Stimulated activated CD4-positive, alpha-beta T cell treated with anti-CD3 and anti-CD28 coated beads, Interleukin-1b, Interleukin-23, amount 100 ng/mL, for 4 hours (primary cell): ENCODE data around the gene MIA.
"Not testable (repeated sequence)": the region's sequence is repeated elsewhere in the genome, so short reads cannot be mapped to it uniquely, and the experiment has no call there.

ENCODE experiments used
- DNase-seq, 2 donors: peaks; one replicate each; pipeline ENCODE4 v3.0.0-alpha.2; 2020; ENCODE audit warnings: low read depth in 2 of 2

MIA gene

GRCh38 chr19:40803857-40804782 lies 28.8 kb downstream of the MIA start:
- no peak for DNase-seq

DNA sequence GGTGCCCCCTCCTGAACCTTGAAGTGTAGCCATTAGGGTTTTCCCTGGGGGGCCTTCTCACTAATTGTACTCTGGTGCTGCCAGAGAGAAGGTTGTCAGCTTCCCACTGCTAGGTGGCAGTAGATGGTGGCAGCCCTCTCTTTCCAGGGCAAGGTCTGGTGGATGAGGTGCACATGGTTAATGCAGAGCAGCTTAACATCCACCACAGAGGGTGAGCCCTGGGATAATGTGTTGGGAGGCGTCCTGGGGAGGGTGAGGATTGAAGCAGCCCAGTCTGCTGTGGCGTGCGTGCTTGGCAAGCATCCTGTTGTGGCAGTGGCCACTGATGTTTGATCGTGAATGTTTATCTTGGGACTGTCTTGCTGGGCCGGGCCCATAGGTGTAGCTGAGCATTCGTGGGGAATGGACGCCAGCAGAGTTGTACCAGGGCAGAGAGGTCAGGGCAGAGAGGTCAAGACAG lies 29.5 kb downstream of the MIA start:
- DNase-seq: no peak

DNA sequence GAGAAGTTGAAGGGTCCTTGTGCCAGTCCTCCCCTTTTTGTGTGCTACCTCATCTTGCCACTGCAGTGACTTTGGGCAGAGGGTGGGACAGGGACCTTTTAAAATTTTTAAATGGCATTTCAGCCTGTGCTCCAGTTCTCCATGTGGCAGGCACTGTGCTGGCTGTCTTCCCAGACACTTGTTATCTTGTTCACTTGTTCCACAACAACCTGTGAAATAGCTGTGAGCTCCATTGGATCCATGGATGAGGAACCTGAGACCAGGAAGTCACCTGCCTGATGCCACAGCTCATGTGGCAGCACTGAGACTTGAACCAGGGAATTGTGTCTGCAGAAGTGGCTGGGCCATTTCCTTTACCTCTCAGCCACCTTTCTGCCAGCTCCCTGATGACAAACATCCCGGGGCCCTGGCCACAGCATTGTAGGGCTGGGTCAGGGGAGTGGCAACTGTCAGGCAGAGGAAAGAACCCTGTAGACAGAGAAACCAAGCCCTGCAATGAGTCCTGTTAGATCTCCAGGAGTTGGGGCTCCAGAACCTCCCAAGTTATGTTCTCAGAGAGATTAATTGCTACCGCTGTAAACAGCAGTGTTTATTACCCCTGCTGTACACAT lies 30.0 kb downstream of the MIA start:
- DNase-seq: no peak

DNA sequence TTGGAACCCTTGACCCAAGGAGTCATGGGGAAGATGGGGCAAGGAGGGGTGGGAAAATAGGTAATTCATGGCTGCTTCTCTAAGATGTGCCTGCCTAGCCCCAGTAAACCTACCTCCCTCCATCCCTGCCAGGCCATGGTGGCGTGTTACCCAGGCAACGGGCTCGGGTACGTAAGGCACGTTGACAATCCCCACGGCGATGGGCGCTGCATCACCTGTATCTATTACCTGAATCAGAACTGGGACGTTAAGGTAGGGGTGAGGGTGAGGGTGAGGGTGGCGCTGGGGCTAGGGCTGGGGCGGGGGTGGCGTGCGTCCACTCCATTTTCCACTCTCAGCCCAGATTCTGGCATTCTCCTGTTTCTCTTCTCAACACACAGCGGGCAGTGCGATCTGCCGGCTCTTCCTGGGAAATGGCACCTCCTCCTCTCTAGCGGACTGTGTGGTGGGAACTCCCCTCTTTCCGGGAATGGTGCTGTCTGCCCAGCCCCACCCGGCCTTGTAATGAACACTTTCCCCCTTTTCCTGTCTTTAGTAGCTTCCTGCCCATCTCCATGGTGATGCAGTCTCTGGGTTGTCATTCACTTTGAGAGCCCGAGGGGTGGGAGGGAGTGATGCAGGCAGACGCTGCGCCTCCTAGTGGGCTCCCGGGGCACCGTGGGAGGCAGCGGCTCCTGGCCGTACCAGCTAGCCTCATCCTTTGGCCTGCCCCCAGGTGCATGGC lies 31.3 kb downstream of the MIA start:
- DNase-seq: peak; percentile 68 to 69

- DNase-seq: no peak
Observed at GRCh38 chr19:40807147-40808020, 32.1 kb downstream of the MIA start.

GRCh38 chr19:40808021-40808325 lies 32.7 kb downstream of the MIA start:
- no peak for DNase-seq

DNA sequence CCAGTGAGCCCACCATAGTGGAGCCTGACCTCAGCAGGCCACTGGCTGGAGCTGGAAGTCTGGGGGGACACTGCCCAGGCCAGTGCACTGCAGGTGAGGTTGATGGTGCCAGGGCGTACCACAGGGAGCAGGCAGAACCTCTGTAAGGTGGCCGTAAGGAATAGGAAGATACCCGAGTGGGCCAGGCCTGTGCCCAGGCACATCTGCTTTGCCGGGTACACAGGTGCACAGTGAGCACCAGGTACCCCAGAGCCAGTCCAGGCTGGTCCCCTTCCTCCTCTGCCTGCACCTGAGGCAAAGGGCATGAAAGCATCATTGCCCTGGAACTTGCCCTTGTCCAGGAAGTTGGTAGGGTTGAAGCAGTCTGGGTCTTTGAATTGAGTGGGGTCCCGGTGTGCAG lies 33.2 kb downstream of the MIA start:
- no peak for DNase-seq

DNA sequence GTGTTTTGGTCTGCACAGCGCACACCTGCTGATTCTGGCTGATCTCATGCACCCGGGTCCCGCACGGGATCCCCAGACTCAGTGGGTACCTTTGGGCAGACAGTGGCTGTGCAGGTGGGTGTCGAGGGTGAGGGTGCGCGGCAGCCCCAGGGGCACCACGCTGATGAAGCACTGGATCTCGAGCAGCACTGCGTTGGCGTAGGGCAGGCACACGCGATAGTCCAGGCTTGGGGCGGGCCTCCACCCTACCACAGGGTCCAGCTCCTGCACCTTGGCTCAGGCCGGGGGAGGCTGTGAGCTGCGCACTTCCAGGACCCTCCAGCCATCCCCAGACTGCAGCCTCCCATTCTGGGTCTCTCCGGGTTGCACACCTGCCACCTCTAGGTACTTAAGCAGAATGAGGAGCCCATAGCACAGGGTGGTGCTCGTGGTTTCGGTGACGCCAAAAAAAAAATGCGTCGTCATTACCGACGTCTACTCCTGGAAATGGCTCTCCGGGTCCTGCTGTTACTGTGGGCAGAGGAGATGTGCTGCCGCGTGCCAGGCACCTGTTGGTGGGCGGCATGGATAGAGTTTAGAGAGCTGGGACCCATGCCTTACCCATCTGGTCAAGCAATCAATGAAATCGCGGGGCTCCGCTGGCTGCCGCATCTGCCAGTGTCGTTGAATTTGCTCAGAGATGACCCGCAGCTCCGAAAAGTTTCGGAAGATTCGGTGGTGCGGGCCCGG lies 34.2 kb downstream of the MIA start:
- no peak for DNase-seq

DNA sequence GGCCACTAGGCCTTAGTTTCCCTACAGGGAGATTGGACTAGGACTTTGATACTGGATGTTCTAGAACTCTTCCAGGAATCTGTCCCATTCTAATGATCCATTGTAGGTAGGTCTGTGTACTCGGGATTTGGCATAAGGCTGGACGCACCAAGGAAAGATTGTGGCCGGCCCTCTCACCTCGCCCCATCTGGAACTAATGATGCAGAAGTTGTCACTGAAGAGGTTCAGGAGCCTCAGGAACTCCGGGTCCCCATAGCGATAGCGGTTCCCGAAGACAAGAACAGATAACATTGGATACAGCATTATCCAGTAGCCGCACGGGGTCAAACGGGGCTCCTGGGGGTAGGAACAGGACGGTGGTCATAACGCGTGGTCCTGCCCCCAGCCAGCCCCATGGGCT lies 34.8 kb downstream of the MIA start:
- DNase-seq: no peak

- DNase-seq: peak in 1 of 2 donors; percentile 32
Observed at GRCh38 chr19:40810649-40811408, 35.5 kb downstream of the MIA start.

DNA sequence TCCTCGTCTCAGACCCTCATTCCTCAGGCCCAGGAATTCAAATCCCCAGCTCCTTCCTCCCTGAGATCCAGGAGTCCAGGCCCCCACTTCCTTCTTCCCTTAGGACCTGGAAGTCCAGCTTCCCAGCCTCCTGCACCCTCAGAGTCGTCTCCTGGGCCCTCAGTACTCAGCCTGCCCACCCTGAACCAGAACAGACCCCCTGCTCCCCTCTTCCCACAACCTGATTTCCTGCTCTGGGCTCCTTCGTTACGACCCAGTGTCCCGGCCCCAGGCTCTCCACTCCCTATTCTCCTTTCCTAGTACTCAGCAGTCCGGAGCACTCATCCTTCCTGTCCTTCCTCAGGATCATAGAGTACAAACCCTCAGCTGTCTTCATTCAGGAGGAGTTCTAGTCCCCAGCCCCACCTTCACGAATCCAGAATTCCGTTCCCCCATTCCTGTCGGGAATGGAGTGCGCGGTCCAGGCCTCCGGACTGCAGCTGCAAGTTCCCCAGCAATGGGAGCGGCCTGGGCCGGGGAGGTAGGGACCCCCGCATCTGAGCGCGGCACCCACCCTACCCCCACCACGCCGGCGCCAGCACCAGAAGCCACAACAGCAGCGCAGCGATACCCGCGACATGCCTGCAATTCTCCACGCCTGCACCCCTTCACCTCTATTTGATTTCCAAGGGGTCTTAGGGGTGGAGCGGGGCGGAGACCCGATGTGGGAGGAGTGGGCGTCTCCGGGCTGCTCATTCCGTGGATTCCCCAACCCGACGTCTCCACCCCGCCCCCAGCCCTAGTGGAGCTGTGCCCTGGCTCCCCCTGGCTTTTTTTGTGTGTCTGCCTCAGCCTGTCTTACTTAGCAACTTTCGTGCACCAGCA lies 36.4 kb downstream of the MIA start:
- no peak for DNase-seq

- DNase-seq: not testable (repeated sequence)
Observed at GRCh38 chr19:40812571-40812970, 37.2 kb downstream of the MIA start.

DNA sequence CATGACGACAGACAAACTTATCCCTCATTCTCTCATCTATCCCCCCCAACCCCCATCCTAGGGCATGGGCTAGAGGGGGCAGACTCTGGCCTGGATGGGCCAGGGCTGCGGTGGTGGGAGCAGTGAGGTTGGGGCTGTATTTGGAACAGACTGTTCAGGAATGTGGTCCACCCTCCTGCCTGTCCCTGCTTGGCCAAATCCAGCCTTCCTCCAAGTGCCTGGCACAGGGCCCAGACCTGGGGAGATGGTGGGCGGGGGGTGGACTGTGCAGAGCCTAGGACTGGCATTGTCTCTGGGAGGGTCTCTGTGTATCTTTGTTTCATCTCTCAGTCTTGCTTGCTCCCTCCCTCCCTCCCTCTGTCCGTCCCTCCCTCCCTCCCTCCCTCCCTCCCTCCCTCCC lies 37.9 kb downstream of the MIA start:
- DNase-seq: no peak

- DNase-seq: no peak
Observed at GRCh38 chr19:40815223-40815622, 39.9 kb downstream of the MIA start.

DNA sequence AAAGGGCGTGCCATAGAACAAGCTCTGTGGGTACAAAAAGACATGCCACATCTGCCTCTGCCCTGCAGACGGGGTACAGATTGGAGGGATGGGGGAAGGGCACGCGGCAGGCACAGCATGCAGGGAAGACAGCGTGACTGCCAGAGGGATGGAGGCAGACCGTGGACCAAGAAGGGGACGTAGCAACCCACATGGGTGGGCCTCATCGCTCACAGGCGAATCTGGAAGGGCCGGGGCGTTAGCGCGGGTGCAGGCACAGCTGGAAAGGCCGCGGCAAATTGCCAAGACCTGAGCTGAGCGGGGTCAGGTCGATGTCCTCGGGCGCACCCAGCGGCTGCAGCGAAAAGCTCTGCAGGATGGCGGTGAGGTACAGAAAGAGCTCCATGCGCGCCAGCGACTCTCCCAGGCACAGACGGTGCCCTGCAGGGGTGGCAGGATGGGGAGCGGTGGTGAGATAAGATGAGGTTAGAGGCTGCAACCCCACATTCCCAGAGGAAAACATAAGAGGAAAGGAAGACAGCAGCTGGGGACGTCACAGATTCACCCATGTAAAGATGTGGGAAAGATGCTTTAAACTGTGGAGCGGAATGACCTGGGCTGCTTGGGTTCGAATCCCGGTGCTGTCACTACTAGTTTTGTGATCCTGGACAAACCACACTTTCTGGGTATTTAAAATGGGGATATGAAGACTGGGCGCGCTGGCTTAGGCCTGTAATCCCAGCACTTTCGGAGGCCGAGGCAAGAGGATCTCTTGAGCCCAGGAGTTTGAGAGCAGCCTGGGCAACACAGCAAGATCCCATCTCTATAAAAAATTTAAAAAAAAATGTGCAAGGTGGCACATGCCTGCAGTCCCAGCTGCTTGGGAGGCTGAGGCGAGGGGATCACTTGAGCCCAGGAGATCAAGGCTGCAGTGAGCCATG lies 43.4 kb downstream of the MIA start:
- DNase-seq: peak; percentile 69 to 72

DNA sequence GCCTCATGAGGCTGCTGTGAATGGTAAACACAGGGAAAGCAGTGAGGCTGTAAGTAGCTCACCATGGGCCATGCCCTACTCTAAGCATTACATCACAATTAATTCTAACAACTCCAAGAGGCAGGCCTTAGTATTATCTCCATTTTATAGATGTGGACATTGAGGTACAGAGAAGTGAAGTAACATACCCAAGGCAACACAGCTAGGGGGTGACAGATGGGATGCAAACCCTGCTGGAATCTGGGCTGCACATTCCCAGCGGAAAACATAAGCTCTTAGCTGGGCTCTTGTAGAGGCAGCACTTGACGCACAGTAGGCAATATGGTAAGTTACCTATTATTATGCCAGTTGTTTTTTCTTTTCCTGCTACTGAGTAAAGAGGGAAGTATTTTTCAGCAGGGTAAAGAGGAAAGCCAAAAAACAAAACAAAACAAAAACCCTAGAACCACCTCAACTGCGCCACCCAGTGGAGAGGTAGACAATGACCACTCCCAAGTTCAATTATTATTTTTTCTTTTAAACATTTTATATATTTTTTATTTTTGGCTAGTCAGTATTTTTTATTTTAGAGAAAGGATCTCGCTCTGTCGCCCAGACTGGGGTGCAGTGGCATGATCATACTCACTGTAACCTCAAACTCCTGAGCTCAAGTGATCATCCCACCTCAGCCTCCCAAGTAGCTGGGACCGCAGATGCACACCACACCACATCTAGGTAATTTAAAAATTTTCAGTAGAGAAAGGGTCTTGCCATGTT lies 44.3 kb downstream of the MIA start:
- DNase-seq: peak; percentile 56 to 65

DNA sequence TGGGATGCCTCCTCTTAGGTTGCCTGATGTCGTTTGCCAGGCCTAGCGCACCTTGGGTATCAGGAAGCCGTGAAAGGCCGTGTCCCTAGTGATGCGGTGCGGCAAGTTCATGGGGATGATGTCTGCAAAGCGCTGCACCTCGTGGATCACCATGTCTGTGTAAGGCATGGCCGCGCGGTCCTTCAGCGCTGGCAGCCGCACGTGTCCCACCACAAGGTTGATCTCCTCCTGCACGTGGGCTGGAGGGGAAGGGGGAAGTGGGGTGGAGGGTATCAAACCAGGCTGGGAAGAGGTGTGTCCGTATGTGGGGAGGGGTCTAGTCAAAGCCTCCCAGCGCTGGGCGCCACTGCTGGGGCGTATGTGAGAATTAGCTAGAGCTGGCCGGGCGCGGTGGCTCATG lies 46.8 kb downstream of the MIA start:
- no peak for DNase-seq
